C4-2B (cell line): Measurements from ENCODE around the gene GNAT2.

ENCODE experiments used
- H3K27ac ChIP-seq: fragments of 450-650 bp; 2 replicates; pipeline ENCODE4 v1.5.1; 2017
- CTCF ChIP-seq: fragments of 450-650 bp; conservative IDR thresholded peaks from 2 replicates; pipeline ENCODE4 v1.5.1; 2017; ENCODE audit warnings: mild to moderate bottlenecking
- ZFX ChIP-seq: fragments of 450-650 bp; IDR thresholded peaks from 2 replicates; pipeline ENCODE4 v1.6.1; 2017

GNAT2 gene

GRCh38 chr1:109564194-109564878 is 55.1 kb downstream of the GNAT2 start:
- no peak overlapping the region for H3K27ac ChIP-seq

GRCh38 chr1:109559995-109560394 is 59.4 kb downstream of the GNAT2 start:
- no peak overlapping the region for H3K27ac ChIP-seq
- TF ChIP-seq CTCF (no peak), ZFX (no peak)

More at GRCh38 chr1:109564194-109564878, 55.1 kb downstream of the GNAT2 start:
- no peak for TF ChIP-seq ZFX
- no peak for TF ChIP-seq CTCF

GRCh38 chr1:109557520-109557919 is 61.9 kb downstream of the GNAT2 start:
- TF ChIP-seq ZFX, result no peak
- no peak for TF ChIP-seq CTCF
- no peak overlapping the region for H3K27ac ChIP-seq

- no peak overlapping the region for H3K27ac ChIP-seq
- TF ChIP-seq ZFX (no peak), CTCF (no peak)
Measured at GRCh38 chr1:109556563-109556962, 62.9 kb downstream of the GNAT2 start.
